ENCODE data around the gene MAN1C1. TPM values are rescaled to one million over a fixed set of nuclear protein-coding genes. Genes with fewer than 3 reads are reported as not detected.

MAN1C1 gene
- total RNA-seq, 2 donors from 2014 or later: 2.2 to 4.3 TPM

DNA sequence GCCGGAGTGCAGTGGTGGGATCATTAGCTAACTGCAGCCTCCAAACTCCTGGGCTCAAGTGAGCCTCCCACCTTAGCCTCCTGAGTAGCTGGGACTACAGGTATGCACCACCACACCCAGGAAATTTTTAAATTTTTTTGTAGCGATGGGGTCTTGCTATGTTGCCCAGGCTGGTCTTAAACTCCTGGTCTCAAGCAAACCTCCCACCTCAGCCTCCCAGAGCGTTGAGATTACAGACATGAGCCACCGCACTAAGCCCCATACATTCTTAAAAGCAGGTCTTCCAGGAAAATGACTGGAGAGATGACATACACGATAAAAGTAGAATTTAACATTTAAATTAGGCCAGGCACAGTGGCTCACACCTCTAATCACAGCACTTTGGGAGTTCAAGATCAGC is 216.6 kb downstream of the MAN1C1 start:
- no peak for DNase-seq
- peaks cover 15% of the 10 kb centered on the region for H3K27me3 Mint-ChIP-seq (ENCODE audit: insufficient read depth)
- no peak overlapping the region for H3K27ac Mint-ChIP-seq
- H3K27me3 ChIP-seq (ENCODE audit: control insufficient read depth, insufficient read depth, low read length, poor library complexity, severe bottlenecking): peaks cover 20% of the 10 kb centered on the region
- H3K4me1 ChIP-seq (ENCODE audit: control insufficient read depth, insufficient read depth, low read length): peaks cover 28% of the 10 kb centered on the region
- no peak overlapping the region for H3K4me3 Mint-ChIP-seq
- WGBS, 2 experiments (ENCODE audit: insufficient coverage in 1 of 2, insufficient read length in 1 of 2): 95 to 100% methylated on average over 3 to 5 of the region's 5 CpGs
- H3K4me3 ChIP-seq (ENCODE audit: low read length): no peak overlapping the region
- H3K36me3 Mint-ChIP-seq (ENCODE audit: low read depth): peaks cover 64% of the 10 kb centered on the region
- no peaks in the 10 kb centered on the region for H3K9me3 ChIP-seq (ENCODE audit: control insufficient read depth, low read length)
- no peaks in the 10 kb centered on the region for H3K9me3 Mint-ChIP-seq
- TF ChIP-seq, protein P1, sequence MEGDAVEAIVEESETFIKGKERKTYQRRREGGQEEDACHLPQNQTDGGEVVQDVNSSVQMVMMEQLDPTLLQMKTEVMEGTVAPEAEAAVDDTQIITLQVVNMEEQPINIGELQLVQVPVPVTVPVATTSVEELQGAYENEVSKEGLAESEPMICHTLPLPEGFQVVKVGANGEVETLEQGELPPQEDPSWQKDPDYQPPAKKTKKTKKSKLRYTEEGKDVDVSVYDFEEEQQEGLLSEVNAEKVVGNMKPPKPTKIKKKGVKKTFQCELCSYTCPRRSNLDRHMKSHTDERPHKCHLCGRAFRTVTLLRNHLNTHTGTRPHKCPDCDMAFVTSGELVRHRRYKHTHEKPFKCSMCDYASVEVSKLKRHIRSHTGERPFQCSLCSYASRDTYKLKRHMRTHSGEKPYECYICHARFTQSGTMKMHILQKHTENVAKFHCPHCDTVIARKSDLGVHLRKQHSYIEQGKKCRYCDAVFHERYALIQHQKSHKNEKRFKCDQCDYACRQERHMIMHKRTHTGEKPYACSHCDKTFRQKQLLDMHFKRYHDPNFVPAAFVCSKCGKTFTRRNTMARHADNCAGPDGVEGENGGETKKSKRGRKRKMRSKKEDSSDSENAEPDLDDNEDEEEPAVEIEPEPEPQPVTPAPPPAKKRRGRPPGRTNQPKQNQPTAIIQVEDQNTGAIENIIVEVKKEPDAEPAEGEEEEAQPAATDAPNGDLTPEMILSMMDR (conservative IDR thresholded peaks at IDR 0.05): no peak
- H3K9ac ChIP-seq (ENCODE audit: extremely low read depth, low read length, poor library complexity, severe bottlenecking): no peak overlapping the region
- H3K4me1 Mint-ChIP-seq: peaks cover 41% of the 10 kb centered on the region
- peaks cover 68% of the 10 kb centered on the region for H3K36me3 ChIP-seq (ENCODE audit: control insufficient read depth, insufficient read depth, low read length)
- no peak overlapping the region for H3K27ac ChIP-seq (ENCODE audit: low read depth, low read length)

Other genes with a start within 250 kb of the MAN1C1 start
- under 1 TPM; 0.33 to 0.40 TPM for gene RHCE, start 196.0 kb upstream of the MAN1C1 start, total RNA-seq
- gene MACO1, start 185.9 kb upstream of the MAN1C1 start, total RNA-seq: 10 to 100 TPM; 13.1 to 14.1 TPM
- 10 to 100 TPM; 13.9 to 14.5 TPM for gene LDLRAP1, start 73.2 kb upstream of the MAN1C1 start, total RNA-seq
- 10 to 100 TPM; 91.2 to 93.3 TPM for gene SELENON, start 183.4 kb downstream of the MAN1C1 start, total RNA-seq
- gene MTFR1L, start 203.2 kb downstream of the MAN1C1 start, total RNA-seq: 10 to 100 TPM; 31.6 to 36.2 TPM
- 10 to 100 TPM; 14.3 to 19.5 TPM for gene AUNIP, start 242.7 kb downstream of the MAN1C1 start, total RNA-seq